Measurements from ENCODE around the gene TMEM129.

Gene TMEM129

GRCh38 chr4:1747603-1747967 is 26.5 kb upstream of the TMEM129 start:
- H3K9ac ChIP-seq (ENCODE audit: low read length) = no peak overlapping the region
- H3K4me3 ChIP-seq (ENCODE audit: low read length) = no peak overlapping the region
- no peaks in the 10 kb centered on the region for H3K9me3 ChIP-seq (ENCODE audit: control insufficient read depth, low read length)
- H3K27me3 ChIP-seq (ENCODE audit: control insufficient read depth, insufficient read depth, low read length) = peaks cover 13% of the 10 kb centered on the region
- no peaks in the 10 kb centered on the region for H3K36me3 ChIP-seq (ENCODE audit: control insufficient read depth, insufficient read depth, low read length)
- peaks cover 18% of the 10 kb centered on the region for H3K4me1 ChIP-seq (ENCODE audit: control insufficient read depth, insufficient read depth, low read length)

GRCh38 chr4:1746919-1747602 is 25.9 kb upstream of the TMEM129 start:
- no peaks in the 10 kb centered on the region for H3K9me3 ChIP-seq (ENCODE audit: control insufficient read depth, low read length)
- H3K36me3 ChIP-seq (ENCODE audit: control insufficient read depth, insufficient read depth, low read length) = no peaks in the 10 kb centered on the region
- no peak overlapping the region for H3K4me3 ChIP-seq (ENCODE audit: low read length)
- peaks cover 13% of the 10 kb centered on the region for H3K4me1 ChIP-seq (ENCODE audit: control insufficient read depth, insufficient read depth, low read length)
- peaks cover 9% of the 10 kb centered on the region for H3K27me3 ChIP-seq (ENCODE audit: control insufficient read depth, insufficient read depth, low read length)
- peak overlapping the region; percentile 8 for H3K9ac ChIP-seq (ENCODE audit: low read length)

GRCh38 chr4:1746265-1746691 is 25.2 kb upstream of the TMEM129 start:
- Histone ChIP-seq H3K4me3 (ENCODE audit: low read length) (no peak overlapping the region), H3K9ac (ENCODE audit: low read length) (no peak overlapping the region), H3K9me3 (ENCODE audit: control insufficient read depth, low read length) (no peaks in the 10 kb centered on the region), H3K4me1 (ENCODE audit: control insufficient read depth, insufficient read depth, low read length) (peaks cover 8% of the 10 kb centered on the region), H3K27me3 (ENCODE audit: control insufficient read depth, insufficient read depth, low read length) (peaks cover 9% of the 10 kb centered on the region), H3K36me3 (ENCODE audit: control insufficient read depth, insufficient read depth, low read length) (no peaks in the 10 kb centered on the region)

- H3K4me3 ChIP-seq (ENCODE audit: low read length) = no peak overlapping the region
- no peaks in the 10 kb centered on the region for H3K9me3 ChIP-seq (ENCODE audit: control insufficient read depth, low read length)
- H3K36me3 ChIP-seq (ENCODE audit: control insufficient read depth, insufficient read depth, low read length) = no peaks in the 10 kb centered on the region
- peaks cover 8% of the 10 kb centered on the region for H3K4me1 ChIP-seq (ENCODE audit: control insufficient read depth, insufficient read depth, low read length)
- no peak overlapping the region for H3K9ac ChIP-seq (ENCODE audit: low read length)
- peaks cover 9% of the 10 kb centered on the region for H3K27me3 ChIP-seq (ENCODE audit: control insufficient read depth, insufficient read depth, low read length)
Measured at GRCh38 chr4:1745697-1746096, 24.6 kb upstream of the TMEM129 start.

GRCh38 chr4:1745165-1745564 is 24.0 kb upstream of the TMEM129 start:
- H3K4me3 ChIP-seq (ENCODE audit: low read length) = no peak overlapping the region
- peaks cover 9% of the 10 kb centered on the region for H3K27me3 ChIP-seq (ENCODE audit: control insufficient read depth, insufficient read depth, low read length)
- H3K9me3 ChIP-seq (ENCODE audit: control insufficient read depth, low read length) = no peaks in the 10 kb centered on the region
- no peak overlapping the region for H3K9ac ChIP-seq (ENCODE audit: low read length)
- H3K36me3 ChIP-seq (ENCODE audit: control insufficient read depth, insufficient read depth, low read length) = no peaks in the 10 kb centered on the region
- H3K4me1 ChIP-seq (ENCODE audit: control insufficient read depth, insufficient read depth, low read length) = peaks cover 8% of the 10 kb centered on the region

GRCh38 chr4:1744552-1744951 is 23.4 kb upstream of the TMEM129 start:
- Histone ChIP-seq H3K4me3 (ENCODE audit: low read length) (no peak overlapping the region), H3K9ac (ENCODE audit: low read length) (no peak overlapping the region), H3K27me3 (ENCODE audit: control insufficient read depth, insufficient read depth, low read length) (peaks cover 9% of the 10 kb centered on the region), H3K36me3 (ENCODE audit: control insufficient read depth, insufficient read depth, low read length) (no peaks in the 10 kb centered on the region), H3K9me3 (ENCODE audit: control insufficient read depth, low read length) (no peaks in the 10 kb centered on the region), H3K4me1 (ENCODE audit: control insufficient read depth, insufficient read depth, low read length) (peaks cover 8% of the 10 kb centered on the region)

- Histone ChIP-seq H3K36me3 (ENCODE audit: control insufficient read depth, insufficient read depth, low read length) (no peaks in the 10 kb centered on the region), H3K9ac (ENCODE audit: low read length) (no peak overlapping the region), H3K4me3 (ENCODE audit: low read length) (no peak overlapping the region), H3K27me3 (ENCODE audit: control insufficient read depth, insufficient read depth, low read length) (peaks cover 9% of the 10 kb centered on the region), H3K4me1 (ENCODE audit: control insufficient read depth, insufficient read depth, low read length) (peaks cover 8% of the 10 kb centered on the region), H3K9me3 (ENCODE audit: control insufficient read depth, low read length) (no peaks in the 10 kb centered on the region)
Measured at GRCh38 chr4:1743975-1744374, 22.9 kb upstream of the TMEM129 start.

GRCh38 chr4:1743551-1743950 is 22.4 kb upstream of the TMEM129 start:
- H3K27me3 ChIP-seq (ENCODE audit: control insufficient read depth, insufficient read depth, low read length) = peaks cover 9% of the 10 kb centered on the region
- H3K9me3 ChIP-seq (ENCODE audit: control insufficient read depth, low read length) = no peaks in the 10 kb centered on the region
- H3K36me3 ChIP-seq (ENCODE audit: control insufficient read depth, insufficient read depth, low read length) = peaks cover under 1% of the 10 kb centered on the region
- H3K9ac ChIP-seq (ENCODE audit: low read length) = no peak overlapping the region
- H3K4me1 ChIP-seq (ENCODE audit: control insufficient read depth, insufficient read depth, low read length) = peaks cover 8% of the 10 kb centered on the region
- H3K4me3 ChIP-seq (ENCODE audit: low read length) = no peak overlapping the region

- Histone ChIP-seq H3K36me3 (ENCODE audit: control insufficient read depth, insufficient read depth, low read length) (peaks cover 17% of the 10 kb centered on the region), H3K27me3 (ENCODE audit: control insufficient read depth, insufficient read depth, low read length) (no peaks in the 10 kb centered on the region), H3K9ac (ENCODE audit: low read length) (no peak overlapping the region), H3K4me3 (ENCODE audit: low read length) (no peak overlapping the region), H3K9me3 (ENCODE audit: control insufficient read depth, low read length) (no peaks in the 10 kb centered on the region), H3K4me1 (ENCODE audit: control insufficient read depth, insufficient read depth, low read length) (no peaks in the 10 kb centered on the region)
Measured at GRCh38 chr4:1741208-1741607, 20.1 kb upstream of the TMEM129 start.

- Histone ChIP-seq H3K36me3 (ENCODE audit: control insufficient read depth, insufficient read depth, low read length) (peaks cover 17% of the 10 kb centered on the region), H3K4me1 (ENCODE audit: control insufficient read depth, insufficient read depth, low read length) (no peaks in the 10 kb centered on the region), H3K9ac (ENCODE audit: low read length) (no peak overlapping the region), H3K4me3 (ENCODE audit: low read length) (no peak overlapping the region), H3K27me3 (ENCODE audit: control insufficient read depth, insufficient read depth, low read length) (no peaks in the 10 kb centered on the region), H3K9me3 (ENCODE audit: control insufficient read depth, low read length) (no peaks in the 10 kb centered on the region)
Measured at GRCh38 chr4:1740021-1740545, 19.0 kb upstream of the TMEM129 start.

- H3K36me3 ChIP-seq (ENCODE audit: control insufficient read depth, insufficient read depth, low read length) = peaks cover 17% of the 10 kb centered on the region
- H3K27me3 ChIP-seq (ENCODE audit: control insufficient read depth, insufficient read depth, low read length) = no peaks in the 10 kb centered on the region
Measured at GRCh38 chr4:1739358-1739757, 18.2 kb upstream of the TMEM129 start.

GRCh38 chr4:1738410-1738809 is 17.3 kb upstream of the TMEM129 start:
- Histone ChIP-seq H3K4me3 (ENCODE audit: low read length) (no peak overlapping the region), H3K9me3 (ENCODE audit: control insufficient read depth, low read length) (no peaks in the 10 kb centered on the region), H3K27me3 (ENCODE audit: control insufficient read depth, insufficient read depth, low read length) (no peaks in the 10 kb centered on the region), H3K9ac (ENCODE audit: low read length) (no peak overlapping the region), H3K4me1 (ENCODE audit: control insufficient read depth, insufficient read depth, low read length) (no peaks in the 10 kb centered on the region), H3K36me3 (ENCODE audit: control insufficient read depth, insufficient read depth, low read length) (peaks cover 17% of the 10 kb centered on the region)

More at GRCh38 chr4:1739358-1739757, 18.2 kb upstream of the TMEM129 start:
- no peaks in the 10 kb centered on the region for H3K4me1 ChIP-seq (ENCODE audit: control insufficient read depth, insufficient read depth, low read length)
- H3K9ac ChIP-seq (ENCODE audit: low read length) = no peak overlapping the region
- no peak overlapping the region for H3K4me3 ChIP-seq (ENCODE audit: low read length)
- H3K9me3 ChIP-seq (ENCODE audit: control insufficient read depth, low read length) = no peaks in the 10 kb centered on the region

All from mucosa of stomach (tissue), 1 donor.